HT-29 (cell line): Measurements from ENCODE around the gene TGM6. TPM values are rescaled to one million over a fixed set of nuclear protein-coding genes. Genes with fewer than 3 reads are reported as not detected.

ENCODE experiments used
- small RNA-seq: library from RNA; depleted of rRNA; stranded (forward); fragments of <200 nt; gene quantifications from one replicate; pipeline ENCODE3, GENCODE V24; 2014
- total RNA-seq: library from RNA; depleted of rRNA; stranded (reverse); fragments of >200 nt; shearing (Covaris generic); gene quantifications from 2 replicates; pipeline ENCODE4 v1.2.3, GENCODE V29; 2014; rRNA removed

The TGM6 gene
- total RNA-seq, 1 experiment from 2014 or later, result not detected

Small RNA genes within 50 kb of the gene (small RNA-seq; reads per million reads assigned to genes)
- gene RF00019, result not detected

Other genes with a start within 250 kb of the TGM6 start
- not detected in 2 replicates for gene TGM3, start 84.9 kb upstream of the TGM6 start, total RNA-seq
- 649 and 692 TPM in 2 replicates for gene SNRPB, start 89.9 kb downstream of the TGM6 start, total RNA-seq
- gene ZNF343, start 128.0 kb downstream of the TGM6 start, total RNA-seq, result 1.2 and 5.0 TPM in 2 replicates
- not detected in 2 replicates for gene TMC2, start 155.7 kb downstream of the TGM6 start, total RNA-seq